ENCODE data around the gene IVL. TPM values are rescaled to one million over a fixed set of nuclear protein-coding genes. Genes with fewer than 3 reads are reported as not detected.

IVL gene
- polyA plus RNA-seq, 1 of the 3 experiments (the other 2 are of a cell fraction), result 0.64 TPM

GRCh38 chr1:152888126-152888525 lies 20.2 kb upstream of the IVL start:
- ChIA-PET POLR2A (no interaction called here), CTCF (interaction anchor here (0.6 to 2.9 kb wide), 3 partner anchors 18 to 617 kb away, joined by 3 to 11 read pairs (median 3); no protein-coding TSS in a partner anchor)
- no peak for TF ChIP-seq RCOR1 (IDR thresholded peaks at IDR 0.05; ENCODE audit: low read length)
- no peak for TF ChIP-seq MAX (IDR thresholded peaks at IDR 0.05; ENCODE audit: low read depth)
- no peak for TF ChIP-seq CHD2 (IDR thresholded peaks at IDR 0.05; ENCODE audit: low read length, partially characterized antibody)
- no peak for TF ChIP-seq USF1 (IDR thresholded peaks at IDR 0.05; ENCODE audit: borderline replicate concordance, low read depth)
- TF ChIP-seq NRF1 (IDR thresholded peaks at IDR 0.05; ENCODE audit: low read depth, low read length), result no peak
- TF ChIP-seq ZBTB33 (IDR thresholded peaks at IDR 0.05; ENCODE audit: borderline replicate concordance, low read depth), result no peak
- TF ChIP-seq USF2 (IDR thresholded peaks at IDR 0.05; ENCODE audit: borderline replicate concordance, low read depth, low read length), result no peak
- no peak for TF ChIP-seq EZH2phosphoT487 (IDR thresholded peaks at IDR 0.05; ENCODE audit: borderline replicate concordance, low read depth)
- TF ChIP-seq CTCF (IDR thresholded peaks at IDR 0.05), result no peak
- TF ChIP-seq GABPA (IDR thresholded peaks at IDR 0.05; ENCODE audit: low read depth), result no peak
- TF ChIP-seq TCF12 (IDR thresholded peaks at IDR 0.05), result no peak
- no peak for TF ChIP-seq REST (IDR thresholded peaks at IDR 0.05; ENCODE audit: low read depth, low read length)
- no peak for TF ChIP-seq FOSL2 (IDR thresholded peaks at IDR 0.05; ENCODE audit: borderline replicate concordance, low read depth)
- TF ChIP-seq JUND (IDR thresholded peaks at IDR 0.05), result no peak

More at GRCh38 chr1:152888126-152888525, 20.2 kb upstream of the IVL start:
- no peaks in the 10 kb centered on the region for H4K20me1 ChIP-seq (ENCODE audit: insufficient read depth)
- 47% methylated on average over 1 of the region's 1 CpG for WGBS (ENCODE audit: low lambda C conversion rate)
- peaks cover 22% of the 10 kb centered on the region for H3F3A ChIP-seq (replicated peaks; ENCODE audit: insufficient read depth)
- H3K4me3 ChIP-seq (ENCODE audit: low read depth in 2 of 2, low read length in 1 of 2), result no peak overlapping the region
- H3K4me1 ChIP-seq (ENCODE audit: control insufficient read depth in 1 of 2, insufficient read depth in 2 of 2, low read depth in 1 of 2, low read length in 1 of 2), result peaks cover 0 to 32% of the 10 kb centered on the region in 2 experiments; a peak in 2 of 4 replicates
- H3K79me2 ChIP-seq (ENCODE audit: insufficient read depth), result no peaks in the 10 kb centered on the region
- DNase-seq, result no peak
- no peak overlapping the region for H3K4me2 ChIP-seq
- no peak overlapping the region for H2AFZ ChIP-seq (ENCODE audit: low read depth)
- H3K27ac ChIP-seq (ENCODE audit: low read depth in 2 of 2, low read length in 1 of 2), result no peak overlapping the region
- H3K9me2 ChIP-seq, result no peaks in the 10 kb centered on the region
- H3K9ac ChIP-seq, result no peak overlapping the region
- no peaks in the 10 kb centered on the region for H3K27me3 ChIP-seq (ENCODE audit: insufficient read depth)
- H3K36me3 ChIP-seq (replicated peaks in 1 of 2; ENCODE audit: control insufficient read depth in 1 of 2, insufficient read depth in 2 of 2, low read length in 1 of 2), result no peaks in the 10 kb centered on the region
- H3K9me3 ChIP-seq, result no peaks in the 10 kb centered on the region
